ENCODE results near the gene COL23A1. TPM values are rescaled to one million over a fixed set of nuclear protein-coding genes. Genes with fewer than 3 reads are reported as not detected.

COL23A1 gene
- total RNA-seq, 1 donor from 2014 or later = 0.96 TPM

DNA sequence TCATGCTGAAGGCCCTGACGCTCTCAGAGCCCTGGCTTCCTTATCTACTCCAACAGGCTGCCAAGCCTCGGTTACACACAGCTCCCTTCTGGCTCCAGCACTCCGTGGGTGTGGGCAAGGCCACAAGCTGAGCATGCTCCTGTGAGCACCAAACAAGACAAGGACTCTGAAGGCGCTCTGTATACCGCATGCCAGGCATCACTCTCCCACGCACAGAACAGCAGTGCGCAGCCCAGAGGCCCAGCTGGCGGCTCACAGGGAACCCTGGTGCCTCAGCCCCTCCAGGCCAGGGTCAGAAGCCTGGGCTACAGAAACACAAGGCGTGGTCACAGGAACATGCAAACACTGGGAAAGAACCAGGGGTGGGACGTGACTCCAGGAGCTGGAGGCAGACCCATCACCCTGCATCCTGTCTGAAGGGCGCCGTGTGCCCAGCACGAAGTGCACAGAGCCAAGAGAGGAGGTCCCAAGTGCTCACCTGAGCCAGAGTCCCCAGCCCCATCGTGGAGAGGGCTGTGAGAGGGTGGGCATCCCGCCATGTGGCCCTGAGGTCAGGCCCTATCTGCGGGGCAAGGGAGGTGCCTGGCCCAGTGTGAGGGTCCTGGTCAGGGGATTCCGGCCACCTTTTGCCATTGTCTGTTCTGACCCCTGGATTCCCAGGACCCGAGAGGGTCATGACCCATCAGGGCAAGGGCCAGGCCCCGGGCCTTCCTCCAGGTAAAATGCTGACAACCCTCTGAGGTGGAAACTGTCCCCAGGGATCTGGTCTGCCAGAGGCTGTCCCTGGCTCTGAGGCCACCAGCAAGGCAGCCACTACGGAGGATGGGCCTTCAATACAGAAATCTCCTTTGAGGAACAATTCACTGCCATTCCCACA lies 54.7 kb downstream of the COL23A1 start:
- DNase-seq (ENCODE audit: low spot score) = peak; percentile 73

DNA sequence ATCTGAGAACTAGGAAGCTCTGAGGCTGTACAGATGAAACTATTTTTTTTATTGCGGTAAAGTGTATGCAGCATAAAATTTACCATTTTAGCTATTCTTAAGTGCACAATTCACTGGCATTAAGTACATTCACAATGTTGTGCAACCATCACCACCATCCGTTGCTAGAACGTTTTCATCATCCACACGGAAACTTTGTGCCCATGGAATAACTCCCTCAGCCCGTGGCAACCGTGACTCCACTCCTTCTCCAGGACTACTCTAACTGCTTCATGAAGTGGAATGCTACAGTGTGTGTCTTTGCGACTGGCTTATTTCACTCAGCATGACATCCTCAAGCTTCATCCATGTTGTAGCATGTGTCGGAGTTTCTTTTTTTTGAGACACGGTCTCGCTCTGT lies 57.1 kb downstream of the COL23A1 start:
- no peak for DNase-seq (ENCODE audit: low spot score)

GRCh38 chr5:178532666-178533065 lies 57.5 kb downstream of the COL23A1 start:
- no peak for DNase-seq (ENCODE audit: low spot score)

- no peak for DNase-seq (ENCODE audit: low spot score)
Measured at GRCh38 chr5:178532236-178532635, 58.0 kb downstream of the COL23A1 start.

GRCh38 chr5:178531786-178532185 lies 58.4 kb downstream of the COL23A1 start:
- DNase-seq (ENCODE audit: low spot score) = no peak

DNA sequence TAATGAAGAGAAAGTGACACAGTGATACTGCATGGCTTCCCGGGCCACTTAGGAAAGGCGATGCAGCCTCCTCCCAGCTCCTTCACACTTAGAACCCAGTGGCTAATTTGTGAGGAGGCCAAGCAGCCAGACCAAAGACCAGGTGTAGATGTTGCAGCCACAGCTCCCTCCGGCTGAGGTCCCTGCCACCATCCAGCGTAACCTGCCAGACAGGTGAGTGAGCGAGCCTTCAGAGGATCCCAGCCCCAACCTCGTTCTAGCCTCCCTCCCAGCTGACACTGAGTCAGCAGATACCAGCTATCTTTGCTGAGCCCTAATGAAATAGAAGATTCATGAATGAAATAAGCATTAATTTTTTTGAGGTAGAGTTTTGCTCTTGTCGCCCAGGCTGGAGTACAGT lies 59.7 kb downstream of the COL23A1 start:
- DNase-seq (ENCODE audit: low spot score) = no peak

DNA sequence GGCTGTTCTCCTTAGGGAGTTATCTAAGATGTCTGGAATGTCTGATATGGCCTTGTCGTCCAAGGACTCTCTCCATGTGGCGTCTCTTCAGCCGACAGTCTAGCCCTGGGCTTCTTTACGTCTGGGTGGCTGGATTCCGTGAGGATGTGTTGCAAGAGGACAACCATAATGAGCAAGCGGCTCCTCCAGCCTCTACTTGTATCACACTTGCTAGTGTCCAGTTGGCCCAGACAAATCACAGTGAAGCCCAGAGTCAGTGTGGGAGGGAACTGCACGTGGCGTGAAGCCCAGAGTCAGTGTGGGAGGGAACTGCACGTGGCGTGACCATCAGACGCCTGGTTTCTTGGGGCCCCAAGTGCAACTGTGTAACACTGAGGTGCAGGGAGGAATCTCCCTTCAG lies 61.1 kb downstream of the COL23A1 start:
- DNase-seq (ENCODE audit: low spot score) = no peak

GRCh38 chr5:178527458-178528307 lies 62.5 kb downstream of the COL23A1 start:
- DNase-seq (ENCODE audit: low spot score) = no peak

GRCh38 chr5:178526773-178527457 lies 63.3 kb downstream of the COL23A1 start:
- no peak for DNase-seq (ENCODE audit: low spot score)

DNA sequence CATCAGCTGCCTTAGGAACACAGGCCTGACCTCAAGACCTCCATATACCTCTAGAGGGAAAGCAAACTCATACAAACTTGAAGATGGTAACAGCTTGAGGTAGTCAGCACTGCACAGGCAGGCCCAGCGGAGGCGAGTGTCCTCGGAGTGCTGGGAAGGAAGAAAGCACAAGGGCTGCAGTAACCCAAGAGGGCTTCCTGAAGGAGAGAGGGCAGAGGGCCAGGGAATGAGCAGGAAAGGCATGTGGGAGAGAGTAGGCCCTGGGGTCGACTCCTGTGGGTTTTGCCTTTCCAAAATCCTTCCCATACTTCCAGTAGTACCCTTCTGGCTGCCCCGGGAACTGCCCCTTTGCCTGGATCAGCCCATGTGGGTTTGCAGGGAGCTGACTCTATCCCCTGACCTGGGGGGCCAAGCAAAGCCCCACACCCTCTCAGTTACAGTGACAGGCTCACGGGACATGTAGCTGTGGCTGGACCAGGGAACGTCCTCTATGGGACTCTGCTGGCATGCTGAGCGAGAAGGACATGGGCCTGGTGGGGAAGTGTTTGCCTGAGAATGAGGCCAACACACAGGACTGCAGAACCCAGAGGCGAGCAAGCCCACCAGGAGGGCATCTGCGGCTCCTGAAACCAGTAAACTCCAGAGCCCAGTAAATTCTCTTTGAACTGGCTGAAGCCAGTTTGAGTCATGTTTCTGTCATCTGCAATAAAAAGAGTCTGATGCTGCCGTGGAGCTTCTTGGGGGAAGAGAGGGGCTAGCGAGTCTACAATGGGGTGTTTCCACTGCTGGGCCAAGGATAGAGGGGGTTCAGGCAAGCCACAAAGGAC lies 64.1 kb downstream of the COL23A1 start:
- DNase-seq (ENCODE audit: low spot score) = no peak

GRCh38 chr5:178524093-178524882 lies 65.9 kb downstream of the COL23A1 start:
- no peak for DNase-seq (ENCODE audit: low spot score)

- no peak for DNase-seq (ENCODE audit: low spot score)
Measured at GRCh38 chr5:178522361-178522760, 67.8 kb downstream of the COL23A1 start.

DNA sequence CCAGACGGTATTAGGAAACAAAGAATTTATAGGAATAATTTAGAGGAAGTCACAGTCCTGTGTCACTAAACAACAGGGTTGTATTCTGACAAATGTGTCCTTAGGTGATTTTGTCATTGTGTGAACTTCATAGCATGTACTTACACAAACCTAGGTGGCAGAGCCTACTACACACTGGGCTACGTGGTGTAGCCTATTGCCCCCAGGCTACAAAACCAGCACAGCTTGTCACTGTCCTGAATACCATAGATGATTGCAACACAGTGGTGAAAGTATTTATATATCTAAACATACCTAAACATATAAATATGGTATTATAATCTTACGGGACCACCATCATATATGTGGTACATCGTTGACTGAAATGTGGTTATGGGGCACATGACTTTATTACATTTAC lies 69.3 kb downstream of the COL23A1 start:
- DNase-seq (ENCODE audit: low spot score) = no peak

DNA sequence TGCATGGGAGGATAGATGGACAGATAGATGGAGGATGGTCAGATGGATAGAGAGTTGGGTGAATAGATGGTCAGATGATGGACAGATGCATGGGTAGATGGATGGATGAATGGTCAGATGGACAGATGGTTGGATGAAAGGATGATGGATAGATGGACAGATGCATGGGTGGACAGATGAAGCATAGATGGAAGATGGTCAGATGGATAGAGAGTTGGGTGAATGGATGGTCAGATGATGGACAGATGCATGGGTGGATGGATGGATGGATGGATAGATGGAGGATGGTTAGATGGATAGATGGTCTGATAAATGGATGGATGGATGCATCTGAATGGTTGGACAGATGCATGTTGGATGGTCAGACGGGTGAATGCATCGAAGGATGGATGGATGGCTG lies 70.4 kb downstream of the COL23A1 start:
- no peak for DNase-seq (ENCODE audit: low spot score)

DNA sequence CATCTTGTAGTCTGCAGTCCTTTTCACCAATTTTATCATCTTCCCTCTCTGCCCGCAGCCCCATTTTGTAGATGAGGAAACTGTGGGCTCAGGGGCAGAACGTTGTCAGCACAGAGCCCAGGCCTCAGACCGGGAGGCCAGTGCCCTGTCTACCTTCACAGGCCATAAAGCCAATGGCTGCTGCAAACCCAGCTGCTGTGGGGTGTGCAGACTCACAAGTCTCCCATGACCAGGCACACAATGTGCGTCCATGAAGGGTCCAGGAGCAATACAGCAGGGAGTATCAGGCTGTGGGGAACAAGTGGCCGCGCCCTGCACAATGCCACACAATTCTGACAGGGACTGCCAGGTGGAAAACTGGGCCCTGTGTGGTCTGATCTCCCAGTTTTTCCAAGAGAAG lies 71.0 kb downstream of the COL23A1 start:
- no peak for DNase-seq (ENCODE audit: low spot score)

GRCh38 chr5:178516504-178517235 lies 73.5 kb downstream of the COL23A1 start:
- DNase-seq (ENCODE audit: low spot score) = no peak

DNA sequence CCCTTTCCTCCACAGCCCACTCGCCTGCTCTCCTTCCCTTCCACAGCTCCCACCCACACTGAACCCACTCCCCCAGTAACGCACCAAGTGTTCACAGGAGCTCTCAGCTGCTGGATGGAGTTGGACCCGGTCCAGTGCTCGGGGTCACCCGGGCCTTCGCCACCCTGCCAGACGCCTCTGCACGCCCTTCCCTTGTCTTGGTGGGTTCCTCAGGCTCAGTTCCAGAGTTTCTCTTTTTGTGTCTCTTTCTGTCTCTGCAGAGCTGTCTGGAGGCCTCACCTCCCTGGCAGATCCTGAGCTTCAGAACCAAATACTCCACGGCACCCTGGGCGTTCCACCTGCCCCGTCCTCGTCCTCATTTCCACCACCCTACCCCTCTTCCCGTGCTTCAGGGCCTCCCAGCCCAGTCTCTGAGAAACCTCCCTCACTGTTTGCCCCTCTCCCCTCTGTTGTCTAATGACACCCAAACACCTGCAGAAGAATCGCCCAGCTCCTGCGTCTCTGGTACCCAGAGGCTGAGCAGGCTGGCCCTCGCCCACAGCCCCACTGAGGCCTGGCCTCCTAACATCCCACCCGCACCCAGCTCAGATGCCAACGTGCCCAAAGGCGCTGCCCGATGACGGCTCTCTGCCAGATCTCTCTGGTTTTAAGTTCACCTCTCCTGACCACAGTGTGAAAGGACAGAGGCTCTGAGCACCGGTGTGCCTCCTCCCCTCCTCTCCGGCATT lies 74.3 kb downstream of the COL23A1 start:
- no peak for DNase-seq (ENCODE audit: low spot score)

GRCh38 chr5:178514851-178515418 lies 75.3 kb downstream of the COL23A1 start:
- DNase-seq (ENCODE audit: low spot score) = no peak

DNA sequence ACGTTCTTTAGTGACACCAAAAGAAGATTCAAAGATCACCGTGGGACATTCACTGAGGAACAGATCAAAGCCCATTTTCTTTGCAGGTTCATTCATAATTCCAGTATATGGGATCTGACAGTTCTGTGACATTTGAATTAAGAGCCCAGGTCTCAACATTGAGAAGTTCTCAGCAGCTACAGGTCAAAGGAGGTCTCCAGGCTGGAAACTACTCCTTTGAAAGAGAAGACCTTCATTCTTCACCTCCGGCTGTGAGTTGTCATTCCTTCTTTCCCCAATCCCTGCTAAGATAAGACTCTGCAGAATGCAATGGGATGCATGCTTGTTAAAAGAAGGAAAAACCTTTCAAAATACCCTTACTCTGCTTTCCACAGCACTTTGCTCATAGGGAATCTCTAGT lies 79.0 kb downstream of the COL23A1 start:
- no peak for DNase-seq (ENCODE audit: low spot score)

Measured in umbilical cord (tissue), 2 donors.